Liver (tissue), 9 donors: ENCODE data around the gene PRRG4. TPM values are rescaled to one million over a fixed set of nuclear protein-coding genes. Genes with fewer than 3 reads are reported as not detected.

ENCODE experiments used
- DNase-seq: peaks from one replicate; pipeline ENCODE4 v3.0.0-alpha.2; 2017; ENCODE audit warnings: low spot score
- H3K27ac ChIP-seq, 2 donors: one replicate each; pipeline ENCODE4 v1.7.0; 2013; ENCODE audit warnings: inconsistent platforms in 2 of 2, low read length in 2 of 2, control low read depth in 1 of 2, low read depth in 1 of 2, mild to moderate bottlenecking in 1 of 2
- H3K27me3 ChIP-seq, 4 donors: one replicate each; pipeline versions ENCODE4 v1.6.1 to v1.7.0; 2013; ENCODE audit warnings: low read length in 3 of 4, inconsistent platforms in 1 of 4, mild to moderate bottlenecking in 1 of 4, moderate library complexity in 1 of 4; ENCODE audit not compliant: control insufficient read depth in 4 of 4, insufficient read depth in 4 of 4
- H3K36me3 ChIP-seq, 4 donors: one replicate each; pipeline versions ENCODE4 v1.6.1 to v1.7.0; 2013; ENCODE audit warnings: low read length in 3 of 4, mild to moderate bottlenecking in 3 of 4, low read depth in 1 of 4, moderate library complexity in 1 of 4; ENCODE audit not compliant: control insufficient read depth in 4 of 4, insufficient read depth in 3 of 4
- H3K4me1 ChIP-seq, 4 donors: one replicate each; pipeline versions ENCODE4 v1.6.1 to v1.7.0; 2013; ENCODE audit warnings: low read length in 3 of 4, mild to moderate bottlenecking in 3 of 4, moderate library complexity in 1 of 4; ENCODE audit not compliant: control insufficient read depth in 4 of 4, insufficient read depth in 4 of 4
- H3K4me3 ChIP-seq, 3 donors: one replicate each; pipeline versions ENCODE4 v1.6.1 to v1.7.0; 2013; ENCODE audit warnings: low read length in 3 of 3, control low read depth in 1 of 3, low read depth in 1 of 3, mild to moderate bottlenecking in 1 of 3
- H3K9ac ChIP-seq, 2 donors: one replicate each; pipeline ENCODE4 v1.7.0; 2013; ENCODE audit warnings: low read length in 2 of 2, mild to moderate bottlenecking in 2 of 2, moderate library complexity in 2 of 2, control low read depth in 1 of 2, low read depth in 1 of 2
- H3K9me3 ChIP-seq, 4 donors: one replicate each; pipeline versions ENCODE4 v1.6.1 to v1.7.0; 2013; ENCODE audit warnings: low read length in 3 of 4; ENCODE audit not compliant: control insufficient read depth in 4 of 4
- CTCF ChIP-seq: fragments of 150-350 bp; IDR thresholded peaks from 2 replicates; pipeline ENCODE4 v1.5.1; 2017; ENCODE audit warnings: improper control_type of control experiment, low read depth, low read length; ENCODE audit not compliant: missing input control
- EGR1 ChIP-seq, 2 donors: IDR thresholded peaks; 2 replicates each; pipeline ENCODE4 v1.6.1; 2016 to 2018; ENCODE audit warnings: antibody characterized with exemption in 2 of 2, low read depth in 2 of 2
- FOXA1 ChIP-seq: IDR thresholded peaks from 2 replicates; pipeline ENCODE4 v1.6.1; 2016; ENCODE audit warnings: antibody characterized with exemption
- FOXA2 ChIP-seq: IDR thresholded peaks from 2 replicates; pipeline ENCODE4 v1.6.1; 2016; ENCODE audit warnings: antibody characterized with exemption
- GABPA ChIP-seq, 2 donors: IDR thresholded peaks in 1 of 2; conservative IDR thresholded peaks in 1 of 2; 2 replicates each; pipeline ENCODE4 v1.6.1; 2016; ENCODE audit warnings: antibody characterized with exemption in 2 of 2, mild to moderate bottlenecking in 1 of 2, moderate library complexity in 1 of 2
- HNF4A ChIP-seq, 2 donors: conservative IDR thresholded peaks; 2 replicates each; pipeline ENCODE4 v1.6.1; 2016; ENCODE audit warnings: antibody characterized with exemption in 2 of 2, mild to moderate bottlenecking in 2 of 2
- REST ChIP-seq: IDR thresholded peaks from 2 replicates; pipeline ENCODE4 v1.6.1; 2016; ENCODE audit warnings: antibody characterized with exemption, mild to moderate bottlenecking
- RXRA ChIP-seq, 2 donors: IDR thresholded peaks; 2 replicates each; pipeline ENCODE4 v1.6.1; 2017 to 2018; ENCODE audit warnings: antibody characterized with exemption in 2 of 2, mild to moderate bottlenecking in 1 of 2
- SP1 ChIP-seq: IDR thresholded peaks from 2 replicates; pipeline ENCODE4 v1.6.1; 2018; ENCODE audit warnings: antibody characterized with exemption, mild to moderate bottlenecking
- YY1 ChIP-seq: IDR thresholded peaks from 2 replicates; pipeline ENCODE4 v1.6.1; 2016; ENCODE audit warnings: antibody characterized with exemption, mild to moderate bottlenecking
- WGBS: extraction: QIAGEN DNeasy Blood & Tissue Kit; methylation state at CpG from one replicate; pipeline ENCODE4 v1.1.7; 2013; 5-methylcytosine and 5-hydroxymethylcytosine counted together
- polyA plus RNA-seq, 2 donors: library from polyadenylated mRNA; stranded (reverse) in 1 of 2; unstranded in 1 of 2; fragments of 200-250 nt in 1 of 2; fragments of >200 nt in 1 of 2; fragmentation: Nextera tagmentation in 1 of 2; extraction: Ambion mirVana in 1 of 2; gene quantifications; one replicate each; pipeline versions ENCODE4 v1.2.1 to v1.2.3, GENCODE V29; 2013 to 2015
- total RNA-seq, 2 donors: library from RNA; depleted of rRNA; stranded (reverse); fragments of >200 nt; gene quantifications; one replicate each; pipeline ENCODE4 v1.2.3, GENCODE V29; 2014
- TF ChIP-seq, protein P1 (sequence below): IDR thresholded peaks from 2 replicates; pipeline ENCODE4 v1.6.1; 2016; ENCODE audit warnings: antibody characterized with exemption
- TF ChIP-seq, protein P2 (sequence below): IDR thresholded peaks from 2 replicates; pipeline ENCODE4 v1.6.1; 2016; ENCODE audit warnings: antibody characterized with exemption
- donor health status: healthy.
- donor health status: healthy.
- donor health status: healthy.
- donor health status: healthy.
- donor health status: healthy.

The PRRG4 gene
- total and polyA plus RNA-seq, 4 donors, result 3.4 to 12.0 (median 5.9) TPM

- TF ChIP-seq, protein P1, sequence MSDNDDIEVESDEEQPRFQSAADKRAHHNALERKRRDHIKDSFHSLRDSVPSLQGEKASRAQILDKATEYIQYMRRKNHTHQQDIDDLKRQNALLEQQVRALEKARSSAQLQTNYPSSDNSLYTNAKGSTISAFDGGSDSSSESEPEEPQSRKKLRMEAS, result no peak
- TF ChIP-seq YY1, result no peak
Measured at GRCh38 chr11:32881286-32881685, 51.6 kb downstream of the PRRG4 start (continued).

- Histone ChIP-seq H3K27ac (no peak overlapping the region), H3K4me3 (no peak overlapping the region), H3K27me3 (no peaks in the 10 kb centered on the region), H3K9me3 (no peaks in the 10 kb centered on the region), H3K9ac (no peak overlapping the region), H3K4me1 (peaks cover 0 to 29% (median 6%) of the 10 kb centered on the region in 4 donors), H3K36me3 (no peaks in the 10 kb centered on the region)
- 87% methylated on average over 3 of the region's 3 CpGs for WGBS
- no peak for DNase-seq
- TF ChIP-seq EGR1 (IDR thresholded peaks at IDR 0.05; ENCODE audit: low read depth in 2 of 2) (no peak), SP1 (no peak), FOXA2 (no peak), GABPA (IDR thresholded peaks at IDR 0.05 in 1 of 2, conservative IDR thresholded peaks at IDR 0.05 in 1 of 2) (no peak), CTCF (no peak), RXRA (IDR thresholded peaks at IDR 0.05) (no peak), FOXA1 (no peak)
- TF ChIP-seq, protein P1, result no peak
- TF ChIP-seq, protein P2, sequence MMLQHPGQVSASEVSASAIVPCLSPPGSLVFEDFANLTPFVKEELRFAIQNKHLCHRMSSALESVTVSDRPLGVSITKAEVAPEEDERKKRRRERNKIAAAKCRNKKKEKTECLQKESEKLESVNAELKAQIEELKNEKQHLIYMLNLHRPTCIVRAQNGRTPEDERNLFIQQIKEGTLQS, result no peak
Measured at GRCh38 chr11:32883421-32883820, 53.7 kb downstream of the PRRG4 start.

- TF ChIP-seq GABPA (IDR thresholded peaks at IDR 0.05 in 1 of 2, conservative IDR thresholded peaks at IDR 0.05 in 1 of 2), result no peak
- peak; percentile 55 for TF ChIP-seq FOXA2
- peak; percentile 37 for TF ChIP-seq REST
- TF ChIP-seq HNF4A (conservative IDR thresholded peaks at IDR 0.05), result peak in 1 of 2 donors; percentile 38
- peak; percentile 73 for TF ChIP-seq SP1
- peak; percentile 35 to 48 for TF ChIP-seq RXRA (IDR thresholded peaks at IDR 0.05)
- no peak for TF ChIP-seq CTCF
- no peak for TF ChIP-seq EGR1 (IDR thresholded peaks at IDR 0.05; ENCODE audit: low read depth in 2 of 2)
- peak; percentile 21 for TF ChIP-seq YY1
- DNase-seq, result no peak
- no peaks in the 10 kb centered on the region for H3K27me3 ChIP-seq
- no peaks in the 10 kb centered on the region for H3K9me3 ChIP-seq
- H3K9ac ChIP-seq, result no peak overlapping the region
- peak overlapping the region in 1 of 2 donors; percentile 20 for H3K27ac ChIP-seq
- H3K36me3 ChIP-seq, result no peaks in the 10 kb centered on the region
- H3K4me3 ChIP-seq, result no peak overlapping the region
- H3K4me1 ChIP-seq, result peaks cover 0 to 29% (median 6%) of the 10 kb centered on the region in 4 donors
- 33% methylated on average over 3 of the region's 3 CpGs for WGBS
Measured at GRCh38 chr11:32884023-32884422, 54.3 kb downstream of the PRRG4 start.
